ENCODE measurements around the gene TOM1L2. TPM values are rescaled to one million over a fixed set of nuclear protein-coding genes. Genes with fewer than 3 reads are reported as not detected.
"Not testable (repeated sequence)": the region's sequence is repeated elsewhere in the genome, so short reads cannot be mapped to it uniquely, and the experiment has no call there.

The TOM1L2 gene
- total RNA-seq, 1 experiment from 2014 or later, result 77.1 TPM

- in situ Hi-C loops (cut with HindIII; ENCODE audit: low sequenced_read_pairs), result no loop called here
- DNase-seq (ENCODE audit: low spot score), result no peak
These were observed 6.6 kb upstream of the TOM1L2 start for GRCh38 chr17:17978481-17979424.

DNA sequence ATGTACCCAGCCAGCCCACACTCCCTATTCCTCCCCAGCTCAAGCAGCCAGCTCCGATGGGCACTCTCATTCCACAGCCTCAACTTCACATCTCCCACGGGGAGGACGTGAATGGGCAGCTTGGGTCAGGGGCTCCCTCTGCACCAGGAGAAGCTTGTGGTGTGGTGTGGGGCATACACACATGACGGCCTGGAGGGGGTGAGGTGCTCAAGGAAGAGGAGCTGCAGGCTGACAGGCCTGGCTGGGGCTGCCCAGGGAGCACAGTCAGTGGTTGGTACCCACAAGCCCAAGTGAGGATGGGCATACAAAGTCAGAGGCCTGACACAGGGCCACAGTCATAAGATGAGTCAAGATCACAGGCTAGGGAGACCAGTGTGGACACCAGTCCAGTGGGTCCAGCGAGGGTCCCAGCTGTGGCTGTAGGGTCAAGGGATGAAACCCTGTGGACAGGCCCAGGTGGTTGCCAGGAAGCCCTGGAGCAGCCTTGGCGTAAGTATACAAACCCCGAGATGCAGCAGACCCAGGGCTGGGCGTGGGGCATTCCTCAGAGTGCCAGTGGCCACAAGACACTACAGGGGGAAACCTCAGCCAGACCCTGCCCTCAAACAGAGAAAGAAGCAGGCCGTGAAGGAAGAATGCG is 4.9 kb upstream of the TOM1L2 start:
- no peak for DNase-seq (ENCODE audit: low spot score)
- in situ Hi-C loops (cut with HindIII; ENCODE audit: low sequenced_read_pairs), result no loop called here

DNA sequence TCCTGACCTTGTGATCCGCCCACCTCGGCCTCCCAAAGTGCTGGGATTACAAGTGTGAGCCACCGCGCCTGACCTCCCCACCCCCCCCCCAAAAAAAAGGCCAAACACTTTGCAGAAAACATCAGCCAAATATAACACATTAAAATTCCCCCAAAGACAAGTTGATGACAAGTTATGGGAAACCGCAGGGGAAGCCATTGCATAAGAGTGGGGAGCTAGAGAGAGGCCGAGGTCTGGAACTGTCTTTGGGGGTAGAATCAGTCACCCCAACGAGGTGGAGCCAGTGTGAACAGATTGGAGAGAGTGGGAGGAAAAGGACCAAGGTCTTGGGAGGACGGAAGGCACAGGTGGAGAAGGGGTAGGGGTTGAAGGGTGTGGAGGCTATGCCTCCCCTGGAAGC is 3.2 kb upstream of the TOM1L2 start:
- in situ Hi-C loops (cut with HindIII; ENCODE audit: low sequenced_read_pairs), result no loop called here
- no peak for DNase-seq (ENCODE audit: low spot score)

DNA sequence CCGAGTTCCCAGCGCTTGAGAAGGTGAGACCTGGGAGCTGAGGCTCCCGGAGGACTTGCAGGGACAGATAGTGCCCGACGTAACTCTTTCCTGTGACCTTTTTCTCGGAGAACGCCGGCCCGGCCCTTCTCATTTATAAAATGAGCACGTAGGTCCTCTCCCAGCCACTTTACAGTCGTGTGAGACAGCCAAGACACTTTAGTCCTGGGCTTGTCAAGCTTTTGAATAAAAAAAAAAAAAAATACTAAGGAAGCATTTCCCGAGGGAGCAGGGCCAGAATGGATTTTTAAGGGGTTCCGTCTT is 703 bp upstream of the TOM1L2 start:
- in situ Hi-C loops (cut with HindIII; ENCODE audit: low sequenced_read_pairs), result no loop called here
- DNase-seq (ENCODE audit: low spot score), result no peak

DNA sequence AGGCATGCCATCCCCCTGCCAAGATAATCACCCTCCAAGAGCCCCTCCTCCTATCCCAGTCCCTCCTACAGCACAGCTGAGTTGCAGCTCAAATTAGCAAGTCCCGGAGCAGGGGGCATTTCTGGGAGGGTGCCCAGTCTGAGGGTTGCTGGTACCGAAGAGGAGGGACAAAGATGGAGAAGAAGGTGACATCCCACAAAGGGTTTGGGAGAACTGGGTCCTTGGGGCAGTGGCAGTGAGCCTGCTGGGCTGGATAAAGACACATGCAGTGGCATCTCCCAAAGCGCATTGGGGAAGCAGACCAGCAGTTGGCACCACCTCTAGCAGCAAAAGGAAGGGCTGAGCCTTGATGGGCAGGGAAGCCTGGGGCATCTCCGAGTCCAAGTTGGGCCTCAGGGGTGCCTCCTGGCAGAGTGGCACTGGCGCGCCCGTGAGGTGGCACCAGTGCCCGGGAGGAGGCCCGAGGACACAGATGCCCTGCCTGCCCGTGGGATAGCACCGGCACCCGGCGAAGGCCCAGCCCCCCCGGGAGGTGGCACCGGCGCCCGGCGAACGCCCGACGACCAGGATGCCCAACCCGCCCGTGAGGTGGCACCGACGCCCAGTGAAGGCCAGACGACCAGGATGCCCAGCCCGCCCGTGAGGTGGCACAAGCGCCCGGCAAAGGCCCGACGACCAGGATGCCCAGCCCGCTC is 622 bp downstream of the TOM1L2 start:
- in situ Hi-C loops (cut with HindIII; ENCODE audit: low sequenced_read_pairs), result no loop called here
- no peak for DNase-seq (ENCODE audit: low spot score)

DNA sequence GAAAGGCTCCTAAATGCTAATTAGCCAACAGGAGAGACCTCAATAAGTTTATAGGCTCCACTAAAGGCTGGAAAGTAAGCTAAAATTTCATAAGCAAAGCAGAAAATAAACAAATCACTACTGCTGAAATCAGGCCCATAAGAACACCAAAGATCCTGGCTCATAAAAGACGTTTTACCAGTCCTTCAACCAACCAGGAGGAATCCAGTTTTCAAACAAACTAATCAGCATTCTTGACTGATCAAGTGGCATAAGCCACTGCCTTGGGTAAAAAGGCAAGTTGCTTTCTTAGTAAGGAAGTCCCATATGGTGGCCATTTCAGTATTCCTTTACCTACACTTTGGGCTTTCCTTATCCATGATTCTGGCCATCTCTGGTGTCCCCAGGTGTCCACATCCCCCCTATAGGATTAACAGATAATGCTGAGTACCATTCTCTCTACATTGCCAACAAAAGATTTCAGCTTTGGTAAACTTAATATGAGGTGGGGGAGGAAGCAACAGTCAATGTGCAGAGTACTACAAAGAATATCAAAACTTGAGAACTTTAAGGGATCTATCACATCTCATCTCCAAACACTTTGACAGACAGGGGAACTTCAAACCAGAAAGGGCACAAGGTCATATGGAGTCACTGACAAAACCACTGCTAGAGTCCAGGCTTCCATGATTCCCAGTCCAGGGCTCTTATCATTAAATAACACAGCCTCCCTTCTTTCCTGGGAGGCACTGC is 1.3 kb downstream of the TOM1L2 start:
- DNase-seq (ENCODE audit: low spot score), result no peak
- in situ Hi-C loops (cut with HindIII; ENCODE audit: low sequenced_read_pairs), result no loop called here

GRCh38 chr17:17966399-17966798 is 5.8 kb downstream of the TOM1L2 start:
- DNase-seq (ENCODE audit: low spot score), result no peak
- in situ Hi-C loops (cut with HindIII; ENCODE audit: low sequenced_read_pairs), result no loop called here

DNA sequence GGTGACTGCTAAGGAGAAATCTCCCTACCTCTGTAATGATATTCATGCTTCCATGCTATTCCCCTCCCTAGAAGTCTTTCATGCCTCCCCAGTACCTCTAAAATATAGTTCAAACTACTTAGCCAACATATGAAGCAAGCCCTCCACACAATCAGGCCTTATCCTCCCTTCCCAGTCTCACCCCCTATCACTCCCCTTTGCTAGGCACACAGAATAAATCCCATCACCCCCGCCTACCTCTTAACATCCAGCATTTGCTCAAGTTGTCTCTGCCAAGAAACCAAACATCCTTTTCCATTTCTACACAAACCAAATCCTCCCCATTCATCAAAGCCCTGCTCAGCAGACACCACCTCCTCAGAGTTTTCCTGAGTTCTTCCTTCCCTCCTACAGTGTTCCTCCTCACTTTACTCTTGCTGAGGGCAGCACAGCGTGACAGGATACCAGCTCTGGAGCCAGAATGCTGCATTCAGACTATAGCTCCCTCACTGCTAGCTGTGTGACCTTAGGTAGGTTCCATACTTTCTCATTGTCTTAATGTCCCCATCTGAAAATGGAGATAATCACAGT is 7.0 kb downstream of the TOM1L2 start:
- DNase-seq (ENCODE audit: low spot score), result no peak
- in situ Hi-C loops (cut with HindIII; ENCODE audit: low sequenced_read_pairs), result no loop called here

DNA sequence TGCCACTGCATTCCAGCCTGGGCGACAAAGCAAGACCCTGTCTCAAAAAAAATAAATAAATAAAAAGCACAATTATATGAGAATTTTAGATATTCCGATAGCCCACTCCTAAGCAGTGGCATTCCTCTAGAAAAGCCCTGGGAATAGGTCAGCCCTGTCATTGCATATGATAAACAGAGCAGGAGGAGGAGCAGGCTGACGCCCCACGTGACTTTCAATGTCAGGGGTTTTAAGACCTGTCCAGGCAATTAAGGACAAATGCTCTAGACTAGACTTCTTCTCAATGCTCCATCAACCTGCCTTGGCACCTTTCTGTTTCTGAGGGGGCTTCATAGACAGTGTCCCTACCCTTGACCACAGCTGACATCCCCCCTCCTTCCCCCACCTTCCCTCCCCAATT is 7.5 kb downstream of the TOM1L2 start:
- in situ Hi-C loops (cut with HindIII; ENCODE audit: low sequenced_read_pairs), result no loop called here
- DNase-seq (ENCODE audit: low spot score), result no peak

DNA sequence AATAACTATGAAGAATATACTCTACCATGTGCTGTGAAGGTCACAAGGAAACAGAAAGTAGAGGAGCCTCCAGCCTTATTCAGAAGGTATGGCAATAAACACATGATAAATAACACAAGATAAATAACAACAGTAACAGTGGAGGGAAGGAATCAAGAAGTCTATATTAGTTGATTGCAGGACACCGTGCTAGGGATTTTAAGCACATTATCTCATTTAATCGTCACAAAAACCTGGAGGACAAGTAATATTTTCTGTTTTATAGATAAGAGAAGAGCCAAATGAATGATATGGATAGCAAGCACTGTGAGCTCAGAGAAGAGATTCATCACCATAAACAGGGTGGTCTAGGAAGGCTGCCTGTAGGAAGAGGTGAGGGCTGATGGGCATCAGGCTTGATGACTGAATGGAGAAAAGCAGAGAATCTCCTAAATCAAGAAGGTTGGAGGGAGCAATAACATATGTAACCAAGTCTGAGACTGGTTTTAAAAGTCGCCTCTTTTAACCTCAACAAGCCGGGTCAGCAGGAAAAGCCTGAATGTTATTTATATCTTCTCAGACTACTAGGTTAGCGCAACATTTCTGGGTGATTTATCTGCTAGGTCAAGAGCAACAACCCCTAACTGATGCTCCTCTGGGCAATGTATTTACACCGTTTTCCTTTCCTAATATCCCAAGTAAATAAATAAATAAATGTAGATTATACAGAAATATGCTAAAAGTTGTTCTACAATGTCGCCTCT is 8.3 kb downstream of the TOM1L2 start:
- DNase-seq (ENCODE audit: low spot score), result no peak
- in situ Hi-C loops (cut with HindIII; ENCODE audit: low sequenced_read_pairs), result no loop called here

GRCh38 chr17:17963066-17963465 is 9.1 kb downstream of the TOM1L2 start:
- DNase-seq (ENCODE audit: low spot score), result no peak
- in situ Hi-C loops (cut with HindIII; ENCODE audit: low sequenced_read_pairs), result no loop called here

DNA sequence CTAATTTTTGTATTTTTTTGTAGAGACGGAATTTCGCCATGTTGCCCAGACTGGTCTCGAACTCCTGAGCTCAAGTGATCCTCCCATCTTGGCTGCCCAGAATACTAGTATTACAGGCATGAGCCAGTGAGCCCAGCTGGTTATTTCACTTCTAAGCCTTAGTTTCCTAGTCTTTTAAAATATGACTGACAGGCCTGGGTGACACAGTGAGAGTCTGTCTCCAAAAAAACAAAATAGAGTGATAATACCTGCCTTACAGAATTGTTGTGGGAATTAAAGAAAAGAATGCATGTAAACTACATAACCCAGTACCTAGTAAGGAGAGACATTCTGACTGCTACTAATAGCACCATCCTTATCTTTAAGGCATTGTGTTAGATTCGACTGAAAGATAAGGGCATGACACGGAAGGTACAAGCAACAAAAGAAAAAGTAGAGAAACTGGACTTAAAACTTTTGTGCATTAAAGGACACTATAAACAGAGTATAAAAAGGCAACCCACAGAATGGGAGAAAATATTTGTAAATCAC is 11.6 kb downstream of the TOM1L2 start:
- DNase-seq (ENCODE audit: low spot score), result no peak
- in situ Hi-C loops (cut with HindIII; ENCODE audit: low sequenced_read_pairs), result no loop called here

GRCh38 chr17:17959520-17960361 is 12.5 kb downstream of the TOM1L2 start:
- in situ Hi-C loops (cut with HindIII; ENCODE audit: low sequenced_read_pairs), result no loop called here
- DNase-seq (ENCODE audit: low spot score), result peak; percentile 24

DNA sequence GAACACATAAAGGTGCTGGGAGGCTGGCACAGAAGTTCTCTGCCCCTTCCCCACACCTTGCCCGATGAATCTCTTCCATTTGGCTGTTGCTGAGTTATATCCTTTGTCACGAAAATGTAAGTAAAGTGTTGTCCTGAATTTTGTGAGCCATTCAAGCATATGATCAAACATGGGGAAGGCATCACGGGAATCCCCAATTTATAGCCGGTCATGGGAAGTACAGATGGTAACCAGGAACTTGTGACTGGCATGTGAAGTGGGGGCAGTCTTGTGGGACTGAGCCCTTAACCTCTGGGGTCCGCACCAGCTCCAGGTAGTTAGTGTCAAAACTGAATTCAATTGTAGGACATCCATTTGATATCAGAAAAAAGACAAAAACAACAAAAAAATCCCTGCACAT is 13.2 kb downstream of the TOM1L2 start:
- DNase-seq (ENCODE audit: low spot score), result no peak
- in situ Hi-C loops (cut with HindIII; ENCODE audit: low sequenced_read_pairs), result no loop called here

DNA sequence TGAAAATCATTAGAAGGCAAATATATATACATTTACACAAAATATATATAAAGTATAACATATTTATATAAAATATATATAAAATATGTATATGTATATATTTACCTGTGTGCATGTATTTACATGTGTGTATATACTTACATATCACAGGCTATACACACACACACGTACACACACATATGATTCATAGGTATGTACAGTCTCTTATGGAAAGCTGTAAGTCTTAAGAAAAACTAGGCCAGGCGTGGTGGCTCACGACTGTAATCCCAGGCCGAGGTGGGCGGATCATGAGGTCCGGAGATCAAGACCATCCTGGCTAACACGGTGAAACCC is 14.7 kb downstream of the TOM1L2 start:
- DNase-seq (ENCODE audit: low spot score), result no peak

GRCh38 chr17:17955790-17956341 is 16.3 kb downstream of the TOM1L2 start:
- in situ Hi-C loops (cut with HindIII; ENCODE audit: low sequenced_read_pairs); DNase-seq (ENCODE audit: low spot score): not testable (repeated sequence)

More for the DNA sequence above, 14.7 kb downstream of the TOM1L2 start:
- in situ Hi-C loops (cut with HindIII; ENCODE audit: low sequenced_read_pairs), result no loop called here

DNA sequence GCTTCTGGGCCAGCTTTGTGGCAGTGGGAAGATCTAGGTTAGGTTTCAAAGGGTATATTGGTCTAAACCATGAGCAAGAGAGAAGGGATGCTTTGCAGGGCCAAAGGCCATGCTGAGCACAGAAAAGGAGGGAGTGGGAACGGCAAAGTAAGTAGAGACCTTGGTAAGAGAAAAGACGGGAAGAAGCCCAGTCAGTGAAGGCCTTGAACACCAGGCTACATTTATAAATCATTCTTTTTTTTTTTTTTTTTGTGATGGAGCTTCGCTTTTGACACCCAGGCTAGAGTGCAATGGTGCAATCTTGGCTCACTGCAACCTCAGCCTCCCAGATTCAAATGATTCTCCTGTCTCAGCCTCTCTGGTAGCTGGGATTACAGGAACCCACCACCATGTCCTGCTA is 18.1 kb downstream of the TOM1L2 start:
- in situ Hi-C loops (cut with HindIII; ENCODE audit: low sequenced_read_pairs), result no loop called here
- DNase-seq (ENCODE audit: low spot score), result no peak
